Small intestine (tissue), 7 donors: ENCODE data around the gene PANK4. TPM values are rescaled to one million over a fixed set of nuclear protein-coding genes. Genes with fewer than 3 reads are reported as not detected.
A peak's percentile ranks its signal among the peaks of the same experiment; 100 is the strongest.

Experiments used
- DNase-seq, 2 donors: peaks; one replicate each; pipeline versions ENCODE4 v3.0.0 to v3.0.0-alpha.2; 2013
- FAIRE-seq: peaks from 2 replicates; lab custom pipeline; 2012; peaks lifted over from hg19 to GRCh38; lab: Jason Lieb, UNC
- H3K27ac ChIP-seq, 3 donors: one replicate each; pipeline ENCODE4 v1.5.1; 2013; ENCODE audit warnings: low read length in 2 of 3, mild to moderate bottlenecking in 2 of 3, control low read depth in 1 of 3, inconsistent platforms in 1 of 3, low read depth in 1 of 3, moderate library complexity in 1 of 3
- H3K27me3 ChIP-seq, 3 donors: one replicate each; pipeline ENCODE4 v1.6.1; 2013; ENCODE audit warnings: low read length in 3 of 3, inconsistent platforms in 1 of 3; ENCODE audit not compliant: control insufficient read depth in 3 of 3, insufficient read depth in 3 of 3
- H3K36me3 ChIP-seq, 3 donors: one replicate each; pipeline ENCODE4 v1.6.1; 2013; ENCODE audit warnings: low read length in 3 of 3, inconsistent platforms in 1 of 3, low read depth in 1 of 3, mild to moderate bottlenecking in 1 of 3, moderate library complexity in 1 of 3; ENCODE audit not compliant: control insufficient read depth in 3 of 3, insufficient read depth in 2 of 3
- H3K4me1 ChIP-seq, 3 donors: one replicate each; pipeline ENCODE4 v1.6.1; 2013; ENCODE audit warnings: low read length in 2 of 3, inconsistent platforms in 1 of 3, low read depth in 1 of 3, mild to moderate bottlenecking in 1 of 3, moderate library complexity in 1 of 3; ENCODE audit not compliant: control insufficient read depth in 3 of 3, insufficient read depth in 2 of 3
- H3K4me3 ChIP-seq, 3 donors: one replicate each; pipeline ENCODE4 v1.5.1; 2013; ENCODE audit warnings: low read length in 3 of 3, control low read depth in 1 of 3, inconsistent platforms in 1 of 3, low read depth in 1 of 3, mild to moderate bottlenecking in 1 of 3, moderate library complexity in 1 of 3
- H3K9me3 ChIP-seq, 2 donors: one replicate each; pipeline ENCODE4 v1.6.1; 2013; ENCODE audit warnings: low read depth in 1 of 2, low read length in 1 of 2; ENCODE audit not compliant: control insufficient read depth in 2 of 2, insufficient read depth in 1 of 2
- WGBS, 3 donors: extraction: QIAGEN DNeasy Blood & Tissue Kit; methylation state at CpG; one replicate each; pipeline ENCODE4 v1.1.7; 2013; 5-methylcytosine and 5-hydroxymethylcytosine counted together
- polyA plus RNA-seq, 4 donors: library from polyadenylated mRNA; stranded (reverse) in 3 of 4; unstranded in 1 of 4; fragments of 200-250 nt in 3 of 4; fragments of 120-200 nt in 1 of 4; gene quantifications; one replicate each; pipeline versions ENCODE4 v1.2.1 to v1.2.3, GENCODE V29; 2013
- donor health status: healthy with polysubstance abuse.
- donor health status: control.
- donor health status: control.
- donor health status: Bipolar disorder and iron deficiency.
- donor health status: healthy.

The PANK4 gene
- polyA plus RNA-seq, 4 donors: 14.8 to 21.7 (median 18.8) TPM

GRCh38 chr1:2469103-2469940 is 57.1 kb downstream of the PANK4 start:
- H3K27ac ChIP-seq: no peak overlapping the region
- DNase-seq (no peak), FAIRE-seq (no peak)
- no peak overlapping the region for H3K4me3 ChIP-seq
- no peaks in the 10 kb centered on the region for H3K36me3 ChIP-seq
- H3K9me3 ChIP-seq: no peaks in the 10 kb centered on the region
- 52 to 58% (median 52%) methylated on average over 25 of the region's 25 CpGs for WGBS, 3 donors
- H3K4me1 ChIP-seq: no peaks in the 10 kb centered on the region
- peaks cover 0 to 26% (median 9%) of the 10 kb centered on the region in 3 donors for H3K27me3 ChIP-seq

DNA sequence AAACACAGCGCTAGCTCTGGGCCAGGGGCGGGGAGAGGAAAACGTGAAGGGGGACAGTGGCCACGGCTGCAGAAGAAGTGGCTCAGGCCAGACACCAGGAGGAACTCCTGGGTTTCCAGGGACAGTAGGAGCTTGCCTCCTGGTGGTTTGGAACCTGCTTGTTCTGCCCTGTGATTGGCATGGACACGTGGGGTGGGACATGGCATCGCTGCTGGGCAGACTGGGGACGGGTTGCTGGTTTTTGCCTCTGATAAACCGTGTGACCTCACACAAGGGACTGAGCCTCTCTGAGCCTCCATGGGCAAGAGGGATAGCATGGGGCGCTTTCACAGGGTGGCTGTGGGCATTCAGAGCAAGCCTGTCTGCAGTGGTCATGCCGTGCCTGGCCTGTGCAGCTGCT is 57.9 kb downstream of the PANK4 start:
- H3K27me3 ChIP-seq: peaks cover 0 to 26% (median 12%) of the 10 kb centered on the region in 3 donors

GRCh38 chr1:2468041-2468472 is 58.3 kb downstream of the PANK4 start:
- Histone ChIP-seq H3K36me3 (no peaks in the 10 kb centered on the region), H3K27me3 (peaks cover 0 to 26% (median 10%) of the 10 kb centered on the region in 3 donors), H3K4me1 (peaks cover 0 to 5% (median 0%) of the 10 kb centered on the region in 3 donors), H3K9me3 (no peaks in the 10 kb centered on the region), H3K27ac (no peak overlapping the region), H3K4me3 (no peak overlapping the region)
- DNase-seq (peak in 1 of 2 donors; percentile 52), FAIRE-seq (no peak)
- 27 to 33% (median 32%) methylated on average over 13 to 14 of the region's 14 CpGs for WGBS, 3 donors

More for the DNA sequence above, 57.9 kb downstream of the PANK4 start:
- Histone ChIP-seq H3K4me3 (no peak overlapping the region), H3K9me3 (no peaks in the 10 kb centered on the region), H3K4me1 (peaks cover 0 to under 1% (median 0%) of the 10 kb centered on the region in 3 donors), H3K36me3 (no peaks in the 10 kb centered on the region), H3K27ac (no peak overlapping the region)
- DNase-seq: no peak
- 41 to 62% (median 55%) methylated on average over 10 of the region's 10 CpGs for WGBS, 3 donors
- no peak for FAIRE-seq

DNA sequence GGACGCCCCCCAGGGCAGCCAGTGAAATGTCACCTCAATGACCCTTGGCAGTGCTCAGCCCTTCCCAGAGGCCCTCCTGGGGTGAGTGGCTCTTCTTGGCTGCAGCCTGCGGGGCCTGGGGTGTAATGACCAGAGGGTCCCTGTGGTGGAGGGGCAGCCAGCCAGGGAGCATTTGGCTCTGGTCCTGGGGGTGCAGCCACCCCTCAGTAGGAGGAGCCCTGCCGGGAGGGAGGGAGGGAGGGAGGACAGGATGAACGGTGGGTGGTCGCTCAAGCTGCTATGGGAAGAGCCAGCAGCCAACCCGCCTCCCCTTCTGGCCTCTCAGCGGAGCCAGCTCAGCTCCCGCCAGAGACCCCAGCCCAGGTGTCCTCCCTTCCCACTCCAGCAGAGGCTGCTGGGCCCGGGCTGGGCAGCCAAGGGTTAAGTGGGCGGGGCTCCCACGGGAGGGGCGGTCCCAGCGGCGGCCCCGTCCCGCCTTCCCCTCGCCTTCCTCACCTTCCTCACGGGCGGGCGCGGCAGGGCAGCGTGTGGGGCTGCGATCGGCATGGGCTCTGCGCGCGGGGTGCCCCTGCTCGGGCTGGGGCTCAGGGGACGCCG is 59.3 kb downstream of the PANK4 start:
- WGBS, 3 donors: 7 to 13% (median 10%) methylated on average over 21 to 30 of the region's 30 CpGs
- FAIRE-seq: no peak
- peaks cover 0 to 5% (median 0%) of the 10 kb centered on the region in 3 donors for H3K4me1 ChIP-seq
- no peak overlapping the region for H3K27ac ChIP-seq
- no peak for DNase-seq
- no peak overlapping the region for H3K4me3 ChIP-seq
- H3K36me3 ChIP-seq: no peaks in the 10 kb centered on the region
- peaks cover 0 to 26% (median 12%) of the 10 kb centered on the region in 3 donors for H3K27me3 ChIP-seq
- H3K9me3 ChIP-seq: no peaks in the 10 kb centered on the region

- H3K4me3 ChIP-seq: no peak overlapping the region
- FAIRE-seq (no peak), DNase-seq (no peak)
- peaks cover 0 to 26% (median 12%) of the 10 kb centered on the region in 3 donors for H3K27me3 ChIP-seq
- H3K9me3 ChIP-seq: no peaks in the 10 kb centered on the region
- WGBS, 3 donors: 40 to 57% (median 44%) methylated on average over 11 to 12 of the region's 12 CpGs
- no peaks in the 10 kb centered on the region for H3K36me3 ChIP-seq
- peaks cover 0 to 5% (median 0%) of the 10 kb centered on the region in 3 donors for H3K4me1 ChIP-seq
- H3K27ac ChIP-seq: no peak overlapping the region
These were observed 60.1 kb downstream of the PANK4 start for GRCh38 chr1:2466270-2466665.

DNA sequence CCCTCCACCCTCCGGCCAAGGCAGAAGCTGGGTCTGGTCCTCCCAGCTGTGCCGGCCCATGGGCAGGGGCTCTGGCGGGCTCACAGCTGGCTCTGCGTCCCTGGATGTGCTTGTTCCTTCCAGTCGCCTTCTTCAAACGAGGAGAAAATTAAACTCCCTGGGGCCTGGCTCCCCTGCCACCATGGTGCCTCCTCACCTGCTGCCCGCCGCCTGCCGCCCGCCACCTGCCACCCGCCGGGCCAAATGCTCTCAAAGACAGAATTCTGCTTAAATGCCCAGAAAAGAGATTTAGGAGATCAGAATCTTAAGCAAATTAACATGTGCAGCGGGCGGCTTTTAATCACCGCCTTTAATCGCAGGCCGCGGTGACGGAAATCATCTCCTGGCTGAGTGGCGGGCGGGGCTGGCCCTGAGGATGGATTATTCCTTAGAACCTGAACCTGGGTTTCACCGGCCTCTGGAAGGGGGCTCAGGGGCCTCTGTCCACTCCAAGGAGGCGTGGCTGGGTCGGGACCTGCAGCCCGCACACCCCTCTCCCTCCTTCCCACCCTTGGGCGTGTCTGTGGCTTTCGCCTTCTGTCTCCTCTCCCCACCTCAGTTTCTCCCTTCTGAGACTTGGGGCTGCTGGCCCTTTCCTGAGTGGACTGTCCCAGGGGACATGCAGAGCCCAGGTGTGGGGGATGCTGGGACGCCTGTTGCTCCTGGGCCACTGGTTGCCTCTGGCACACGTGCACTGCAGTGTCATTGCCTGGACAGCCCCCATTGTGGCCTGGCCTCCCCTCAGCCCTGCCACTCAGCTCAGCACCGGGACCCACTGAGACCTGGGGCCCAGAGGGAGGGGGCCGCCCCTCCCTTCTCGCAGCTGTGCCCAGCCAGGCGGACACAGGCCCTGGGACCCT is 60.8 kb downstream of the PANK4 start:
- Histone ChIP-seq H3K9me3 (no peaks in the 10 kb centered on the region), H3K36me3 (no peaks in the 10 kb centered on the region), H3K27ac (no peak overlapping the region), H3K4me3 (no peak overlapping the region), H3K4me1 (peaks cover 0 to 5% (median 0%) of the 10 kb centered on the region in 3 donors), H3K27me3 (peaks cover 0 to 26% (median 12%) of the 10 kb centered on the region in 3 donors)
- WGBS, 3 donors: 54 to 77% (median 63%) methylated on average over 31 to 33 of the region's 33 CpGs
- FAIRE-seq (no peak), DNase-seq (no peak)

GRCh38 chr1:2463396-2463795 is 63.0 kb downstream of the PANK4 start:
- no peaks in the 10 kb centered on the region for H3K9me3 ChIP-seq
- H3K4me3 ChIP-seq: no peak overlapping the region
- peaks cover 0 to 5% (median 0%) of the 10 kb centered on the region in 3 donors for H3K4me1 ChIP-seq
- peaks cover 0 to 18% (median 12%) of the 10 kb centered on the region in 3 donors for H3K27me3 ChIP-seq
- DNase-seq (no peak), FAIRE-seq (no peak)
- no peak overlapping the region for H3K27ac ChIP-seq
- no peaks in the 10 kb centered on the region for H3K36me3 ChIP-seq
- 29 to 40% (median 35%) methylated on average over 17 of the region's 17 CpGs for WGBS, 3 donors

DNA sequence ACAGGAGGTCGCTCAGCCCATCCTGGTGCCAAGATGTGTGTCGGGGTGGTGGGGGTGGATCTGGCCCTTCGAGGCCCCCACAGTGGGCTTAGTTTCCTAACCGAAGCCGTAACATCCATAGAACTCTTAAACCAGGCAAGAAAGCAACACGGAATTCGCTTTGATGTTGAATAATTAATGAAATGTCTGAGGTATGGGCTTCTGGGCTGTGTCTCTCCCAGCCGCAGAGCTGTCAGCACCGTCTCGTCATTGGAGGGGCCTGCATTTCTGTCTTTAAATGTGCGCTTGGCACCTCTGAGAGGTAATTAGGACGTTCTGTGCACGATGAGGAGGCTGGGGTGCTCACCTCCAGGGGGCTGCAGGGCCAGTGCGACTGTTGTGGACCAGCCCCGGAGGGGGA is 63.6 kb downstream of the PANK4 start:
- Histone ChIP-seq H3K36me3 (no peaks in the 10 kb centered on the region), H3K27me3 (peaks cover 0 to 14% (median 12%) of the 10 kb centered on the region in 3 donors), H3K4me3 (no peak overlapping the region), H3K27ac (no peak overlapping the region), H3K4me1 (peaks cover 0 to 5% (median 0%) of the 10 kb centered on the region in 3 donors), H3K9me3 (no peaks in the 10 kb centered on the region)
- FAIRE-seq (no peak), DNase-seq (no peak)
- WGBS, 3 donors: 56 to 67% (median 61%) methylated on average over 15 of the region's 15 CpGs
